Osteocyte (in vitro differentiated cells): ENCODE data around the gene ACTN4. TPM values are rescaled to one million over a fixed set of nuclear protein-coding genes. Genes with fewer than 3 reads are reported as not detected.

Experiments
- DNase-seq: peaks from one replicate; pipeline ENCODE4 v3.0.0; 2021; ENCODE audit warnings: mixed read lengths; ENCODE audit not compliant: unreplicated experiment; ENCODE audit errors: extremely low spot score
- H3K27ac Mint-ChIP-seq: one replicate; pipeline ENCODE4 v1.8.0; 2021; ENCODE audit warnings: mild to moderate bottlenecking, mixed read lengths; ENCODE audit not compliant: unreplicated experiment
- H3K27me3 Mint-ChIP-seq: one replicate; pipeline ENCODE4 v1.8.0; 2021; ENCODE audit warnings: mixed read lengths; ENCODE audit not compliant: unreplicated experiment
- H3K36me3 Mint-ChIP-seq: one replicate; pipeline ENCODE4 v1.8.0; 2021; ENCODE audit warnings: mixed read lengths; ENCODE audit not compliant: unreplicated experiment
- H3K4me1 Mint-ChIP-seq: one replicate; pipeline ENCODE4 v1.8.0; 2021; ENCODE audit warnings: mixed read lengths; ENCODE audit not compliant: unreplicated experiment
- H3K4me3 Mint-ChIP-seq: one replicate; pipeline ENCODE4 v1.8.0; 2021; ENCODE audit warnings: mild to moderate bottlenecking, moderate library complexity, mixed read lengths; ENCODE audit not compliant: unreplicated experiment
- H3K9me3 Mint-ChIP-seq: one replicate; pipeline ENCODE4 v1.8.0; 2021; ENCODE audit warnings: mixed read lengths; ENCODE audit not compliant: unreplicated experiment
- total RNA-seq: library from RNA; stranded (reverse); gene quantifications from 2 replicates; pipeline ENCODE4 v1.2.1, GENCODE V29; 2021
- TF ChIP-seq, protein P1 (sequence below): fragments of 200-600 bp; sonication (generic); IDR thresholded peaks from 2 replicates; pipeline ENCODE4 v1.5.0; 2021; ENCODE audit warnings: antibody characterized with exemption, mild to moderate bottlenecking, moderate library complexity

The ACTN4 gene
- total RNA-seq, 1 donor from 2014 or later: 525 TPM

DNA sequence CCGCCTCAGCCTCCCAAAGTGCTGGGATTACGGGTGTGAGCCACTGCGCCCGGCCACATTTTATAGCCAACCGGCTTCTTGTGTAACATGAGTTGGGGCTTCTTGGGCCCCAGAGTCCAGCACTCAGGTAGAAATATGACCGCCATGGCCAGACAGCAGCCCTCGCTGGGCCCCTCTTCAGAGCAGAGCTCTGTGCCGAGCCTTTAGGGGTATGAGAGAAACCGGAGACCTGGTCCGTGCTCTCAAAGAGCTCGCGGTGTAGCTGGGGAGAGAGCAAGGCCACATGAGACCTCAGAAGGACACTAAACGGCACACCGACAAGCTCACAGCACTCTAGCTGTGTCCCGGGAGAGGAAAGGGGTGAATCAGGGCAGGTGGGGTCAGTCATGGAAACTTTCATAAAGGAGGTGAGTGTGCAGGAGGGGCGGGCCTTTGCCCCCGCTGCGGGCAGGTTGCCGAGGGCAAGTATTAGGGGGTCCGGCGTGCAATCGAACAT, 15.8 kb downstream of the ACTN4 start:
- Mint-ChIP-seq H3K27ac (peak overlapping the region; percentile 98), H3K9me3 (no peaks in the 10 kb centered on the region), H3K27me3 (no peaks in the 10 kb centered on the region), H3K36me3 (peaks cover 14% of the 10 kb centered on the region), H3K4me1 (peaks cover 96% of the 10 kb centered on the region), H3K4me3 (no peak overlapping the region)
- DNase-seq: no peak
- TF ChIP-seq, protein P1, sequence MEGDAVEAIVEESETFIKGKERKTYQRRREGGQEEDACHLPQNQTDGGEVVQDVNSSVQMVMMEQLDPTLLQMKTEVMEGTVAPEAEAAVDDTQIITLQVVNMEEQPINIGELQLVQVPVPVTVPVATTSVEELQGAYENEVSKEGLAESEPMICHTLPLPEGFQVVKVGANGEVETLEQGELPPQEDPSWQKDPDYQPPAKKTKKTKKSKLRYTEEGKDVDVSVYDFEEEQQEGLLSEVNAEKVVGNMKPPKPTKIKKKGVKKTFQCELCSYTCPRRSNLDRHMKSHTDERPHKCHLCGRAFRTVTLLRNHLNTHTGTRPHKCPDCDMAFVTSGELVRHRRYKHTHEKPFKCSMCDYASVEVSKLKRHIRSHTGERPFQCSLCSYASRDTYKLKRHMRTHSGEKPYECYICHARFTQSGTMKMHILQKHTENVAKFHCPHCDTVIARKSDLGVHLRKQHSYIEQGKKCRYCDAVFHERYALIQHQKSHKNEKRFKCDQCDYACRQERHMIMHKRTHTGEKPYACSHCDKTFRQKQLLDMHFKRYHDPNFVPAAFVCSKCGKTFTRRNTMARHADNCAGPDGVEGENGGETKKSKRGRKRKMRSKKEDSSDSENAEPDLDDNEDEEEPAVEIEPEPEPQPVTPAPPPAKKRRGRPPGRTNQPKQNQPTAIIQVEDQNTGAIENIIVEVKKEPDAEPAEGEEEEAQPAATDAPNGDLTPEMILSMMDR: no peak

DNA sequence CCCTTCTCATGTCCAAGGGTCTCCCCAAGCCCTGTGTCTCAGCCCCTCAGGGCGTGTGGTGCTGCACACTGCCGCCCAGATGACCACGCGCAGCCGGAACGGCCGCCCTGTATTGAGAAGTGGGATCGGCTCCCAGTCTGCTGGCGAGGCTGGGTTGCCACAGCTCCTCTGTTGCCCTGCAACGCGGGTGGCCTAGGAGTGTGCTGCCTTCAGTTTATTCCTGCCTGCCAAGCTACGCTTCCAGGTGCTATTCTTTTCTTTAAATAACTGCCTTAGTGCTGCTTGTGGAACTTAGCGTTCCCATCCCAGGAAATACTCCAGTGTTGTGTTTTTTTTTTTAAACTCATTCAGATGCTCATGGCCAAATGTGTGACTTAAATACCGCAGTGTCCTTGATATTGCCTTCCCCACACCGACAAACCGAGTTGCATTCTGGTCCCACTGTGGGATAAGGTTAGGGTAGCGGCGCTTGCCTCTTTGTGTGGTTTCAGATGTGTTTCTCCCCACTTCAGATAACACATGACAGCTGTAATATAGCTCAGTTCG, 16.6 kb downstream of the ACTN4 start:
- Mint-ChIP-seq H3K4me1 (peaks cover 97% of the 10 kb centered on the region), H3K27ac (peak overlapping the region; percentile 98), H3K27me3 (no peaks in the 10 kb centered on the region), H3K36me3 (peaks cover 14% of the 10 kb centered on the region), H3K9me3 (no peaks in the 10 kb centered on the region), H3K4me3 (no peak overlapping the region)
- TF ChIP-seq, protein P1: no peak
- DNase-seq: no peak

DNA sequence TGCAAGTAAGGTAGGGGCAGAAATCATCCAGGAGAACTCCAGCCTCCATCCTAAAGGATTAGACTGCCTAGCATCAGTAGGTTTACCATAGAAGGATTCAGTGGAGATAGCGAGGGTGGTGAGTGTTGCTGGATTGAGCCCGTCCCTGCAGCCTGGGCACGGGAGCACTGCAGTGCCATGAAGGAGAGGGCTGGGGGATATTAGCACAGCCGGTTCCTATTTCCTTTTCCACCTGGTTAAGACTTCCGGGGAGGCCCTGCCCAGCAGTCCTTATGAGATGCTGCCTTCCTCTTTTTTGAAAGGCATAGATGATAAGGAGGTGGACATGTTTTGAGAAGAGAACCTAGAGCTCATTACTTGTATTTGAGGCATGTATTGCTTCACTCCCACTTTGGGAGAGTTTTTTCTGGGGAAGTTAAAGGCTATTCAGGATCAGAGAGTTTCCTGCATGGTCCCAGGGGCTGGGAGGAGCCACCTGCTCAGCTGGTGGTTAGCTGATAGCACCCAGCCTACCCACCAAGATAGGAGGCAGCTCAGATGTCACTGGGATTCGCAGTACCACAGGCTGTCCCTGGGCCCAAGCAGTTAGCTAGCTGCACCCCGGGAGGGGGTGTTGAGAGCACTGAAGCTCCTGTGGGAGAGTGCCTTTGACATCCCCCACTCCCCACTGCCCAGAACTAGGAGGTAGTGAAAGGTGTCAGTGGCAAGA, 17.2 kb downstream of the ACTN4 start:
- TF ChIP-seq, protein P1: no peak
- H3K27ac Mint-ChIP-seq: peak overlapping the region; percentile 98
- peaks cover 14% of the 10 kb centered on the region for H3K36me3 Mint-ChIP-seq
- H3K9me3 Mint-ChIP-seq: no peaks in the 10 kb centered on the region
- DNase-seq: no peak
- H3K4me1 Mint-ChIP-seq: peaks cover 97% of the 10 kb centered on the region
- H3K27me3 Mint-ChIP-seq: no peaks in the 10 kb centered on the region
- H3K4me3 Mint-ChIP-seq: no peak overlapping the region

DNA sequence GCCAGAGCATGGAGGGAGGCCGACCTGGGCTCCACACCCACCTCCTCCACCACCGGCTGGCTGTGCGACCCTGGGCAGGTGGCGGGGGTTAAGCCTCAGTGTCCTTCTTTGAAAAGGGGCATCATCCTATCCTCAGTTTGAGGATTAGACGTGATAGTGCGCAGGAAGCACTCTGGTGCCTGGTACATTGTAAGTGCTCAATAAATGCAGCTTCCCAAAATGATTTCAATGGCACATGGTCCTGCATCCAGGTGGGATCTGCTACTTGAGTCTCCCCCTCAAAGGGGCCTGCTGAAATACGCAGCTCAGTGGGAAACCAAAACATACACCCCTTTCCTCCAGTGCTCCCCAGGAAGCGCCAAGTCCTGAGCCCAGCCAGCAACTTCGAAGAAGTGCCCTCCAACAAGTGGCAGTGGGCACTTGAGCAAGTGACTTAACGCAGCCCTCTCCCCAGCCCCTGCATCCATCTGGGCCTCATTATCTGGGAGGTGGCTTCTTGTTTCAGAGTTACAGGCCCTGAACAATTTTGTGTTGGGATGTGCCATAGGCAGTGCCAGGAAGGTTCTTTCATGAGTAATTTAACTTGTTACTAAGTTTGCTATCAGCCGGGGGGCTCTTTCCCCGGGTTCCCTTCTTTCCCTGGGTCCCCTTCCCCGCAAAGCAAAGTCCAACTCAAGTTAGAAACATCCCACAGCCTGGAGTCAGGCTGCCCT, 17.9 kb downstream of the ACTN4 start:
- Mint-ChIP-seq H3K27ac (peak overlapping the region; percentile 98), H3K4me1 (peaks cover 97% of the 10 kb centered on the region), H3K27me3 (no peaks in the 10 kb centered on the region), H3K36me3 (peaks cover 15% of the 10 kb centered on the region), H3K9me3 (no peaks in the 10 kb centered on the region), H3K4me3 (peak overlapping the region; percentile 4)
- no peak for DNase-seq
- TF ChIP-seq, protein P1: no peak
